HG03139 (cell line): ENCODE results near the gene CLEC16A.

Source experiments
- ATAC-seq: cut with Tn5 transposase; IDR thresholded peaks from one replicate; pipeline ENCODE4 v1.9.1; 2021; ENCODE audit not compliant: unreplicated experiment

The CLEC16A gene

DNA sequence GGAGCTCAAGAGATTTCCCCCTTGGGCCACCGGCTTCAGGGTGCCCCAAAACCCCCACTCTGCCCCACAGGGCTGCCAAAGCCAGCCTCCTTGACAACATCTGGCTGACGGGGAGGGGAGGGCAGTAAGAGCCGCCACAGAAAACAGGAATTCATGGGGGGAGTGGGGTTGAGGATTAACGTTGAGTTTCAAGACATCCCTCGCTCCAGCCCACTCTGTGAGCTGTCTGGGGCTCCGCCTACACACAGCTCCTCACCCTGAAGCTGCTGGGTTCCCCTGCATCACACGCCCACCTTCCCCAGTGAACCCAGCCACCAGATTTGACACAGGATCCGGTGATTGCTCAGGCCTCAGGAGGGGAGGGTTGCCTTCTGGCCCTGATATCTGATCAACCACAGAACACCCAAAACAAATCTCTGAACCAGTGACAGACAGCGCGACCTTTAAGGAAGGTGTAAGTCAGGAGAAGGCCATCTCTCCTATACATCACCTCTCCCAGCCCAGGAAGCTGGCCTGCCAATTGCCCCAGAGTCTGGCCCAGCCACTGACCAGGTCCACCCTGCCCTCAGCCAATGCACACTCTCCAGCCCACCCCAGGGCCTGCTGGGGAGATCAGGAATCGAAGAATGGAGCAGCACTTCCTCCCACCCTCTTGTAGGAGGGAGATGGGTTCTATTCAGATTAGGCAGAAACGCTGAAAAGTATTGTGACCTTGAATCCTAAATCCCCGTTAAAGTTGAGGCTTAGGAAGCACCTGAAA lies 132.1 kb downstream of the CLEC16A start:
- ATAC-seq, result peak; percentile 63

DNA sequence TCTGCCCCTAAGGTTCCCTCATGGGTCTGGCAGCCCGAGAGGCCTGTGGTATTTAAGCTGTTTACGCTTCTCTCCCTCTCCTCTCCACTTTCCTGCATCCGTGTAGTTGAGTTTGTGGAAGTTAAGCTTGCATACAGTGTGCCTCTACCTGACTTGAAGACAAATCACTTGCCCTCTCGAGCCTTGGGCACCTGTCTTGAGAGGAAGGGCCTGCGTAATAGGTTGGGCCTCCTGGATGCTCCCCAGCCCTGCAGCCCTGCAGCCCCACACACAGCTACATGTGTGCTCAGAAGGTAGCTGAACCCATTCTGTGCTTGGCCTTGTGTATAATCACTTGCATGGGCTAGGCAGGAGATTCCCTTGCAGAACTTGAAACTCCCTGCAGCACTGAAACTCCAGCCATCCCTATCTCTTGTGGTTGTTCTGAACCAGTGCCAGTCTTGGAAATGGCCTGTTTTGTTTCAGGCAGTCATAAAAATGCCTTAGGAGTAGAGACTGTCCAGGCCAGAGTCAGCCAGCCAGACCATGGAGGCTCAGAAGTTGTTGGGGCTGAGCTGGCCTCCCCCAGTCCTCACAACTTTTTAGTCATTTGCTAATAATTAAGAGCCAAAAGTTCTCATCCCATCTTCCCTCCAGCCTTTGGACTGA lies 134.6 kb downstream of the CLEC16A start:
- no peak for ATAC-seq

DNA sequence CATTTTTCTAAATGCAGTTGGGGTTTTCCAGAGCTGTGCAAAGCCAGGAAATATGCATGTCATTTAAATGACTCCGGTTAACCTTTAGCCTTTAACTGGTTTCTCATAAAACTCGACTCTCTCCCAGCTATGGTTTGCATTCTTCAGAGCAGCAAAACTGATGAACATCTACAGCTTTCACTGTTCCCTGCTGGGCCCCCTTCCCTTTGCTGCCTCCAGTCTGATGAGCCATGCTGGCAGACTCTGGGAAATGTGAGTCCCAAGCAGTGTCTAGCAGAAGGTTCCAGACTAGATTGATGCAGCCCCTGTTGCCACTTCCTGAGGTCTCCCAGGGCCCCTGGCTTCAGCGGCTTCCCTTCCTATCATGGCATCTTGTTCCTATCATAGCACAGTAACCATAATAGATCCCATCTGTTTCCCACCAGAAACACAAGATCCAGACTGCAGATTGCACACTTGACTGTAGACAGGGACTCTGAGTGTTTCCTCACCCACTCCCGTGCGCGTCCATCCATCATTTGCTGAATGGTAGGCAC lies 135.4 kb downstream of the CLEC16A start:
- ATAC-seq, result no peak

DNA sequence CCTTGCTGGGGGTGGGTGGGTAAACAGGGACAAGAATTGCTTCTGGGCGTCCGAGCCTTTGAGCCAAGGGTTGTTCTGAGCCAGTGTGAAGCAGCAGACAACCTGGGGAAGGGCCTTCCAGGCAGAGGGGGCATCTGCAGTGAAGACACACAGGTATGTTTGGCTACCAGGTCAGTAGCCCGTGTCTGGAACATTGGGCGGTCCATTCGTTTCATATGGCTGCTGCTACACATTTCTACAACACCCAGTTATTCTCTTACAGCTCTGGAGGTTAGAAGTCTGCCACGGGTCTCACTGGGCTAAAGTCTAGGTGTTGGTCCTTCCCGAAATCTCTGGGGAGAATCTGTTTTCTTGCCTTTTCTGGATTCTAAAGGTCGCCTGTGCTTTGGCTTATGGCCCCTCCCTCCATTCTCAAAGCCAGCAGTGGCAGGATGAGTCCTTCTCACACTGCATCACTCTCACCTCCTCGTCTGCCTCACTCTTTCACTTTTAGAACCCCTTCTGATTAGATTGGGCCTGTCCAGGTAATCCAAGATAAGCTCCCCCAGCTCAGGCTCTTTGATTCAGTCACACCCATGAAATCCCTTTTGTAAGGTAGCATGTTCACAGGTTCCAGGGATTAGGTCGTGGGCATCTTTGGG lies 136.1 kb downstream of the CLEC16A start:
- ATAC-seq, result no peak

DNA sequence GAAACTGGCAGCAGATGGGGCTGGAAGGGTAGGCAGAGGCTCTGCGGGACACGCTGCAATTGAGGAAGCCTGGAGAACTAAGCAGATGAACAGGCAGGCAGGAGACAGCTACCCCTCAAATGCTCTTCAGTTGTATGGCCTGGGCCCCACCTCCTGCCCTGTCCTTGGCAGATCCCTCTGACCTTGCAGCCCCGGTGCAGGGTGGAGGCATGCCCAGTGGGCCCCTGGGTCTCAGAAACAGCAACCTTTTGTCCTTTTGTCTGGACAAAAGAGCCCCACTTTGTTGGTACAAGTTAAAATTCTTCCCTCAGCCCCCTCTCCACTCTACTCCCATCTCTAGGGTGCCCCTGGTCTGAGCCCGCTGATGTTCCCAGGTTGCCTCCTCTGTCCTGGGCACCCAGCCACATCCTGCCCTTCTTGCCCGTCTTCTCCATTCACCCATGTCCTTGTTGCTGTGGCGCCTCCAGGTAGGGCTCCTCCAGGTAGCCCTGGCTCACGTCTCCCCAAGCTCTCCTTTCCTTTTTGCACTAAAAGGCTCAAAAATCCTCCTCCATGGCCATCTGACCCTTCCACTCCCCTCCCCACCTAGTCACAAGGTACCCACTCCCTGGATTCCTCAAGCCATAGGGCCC lies 136.8 kb downstream of the CLEC16A start:
- no peak for ATAC-seq

DNA sequence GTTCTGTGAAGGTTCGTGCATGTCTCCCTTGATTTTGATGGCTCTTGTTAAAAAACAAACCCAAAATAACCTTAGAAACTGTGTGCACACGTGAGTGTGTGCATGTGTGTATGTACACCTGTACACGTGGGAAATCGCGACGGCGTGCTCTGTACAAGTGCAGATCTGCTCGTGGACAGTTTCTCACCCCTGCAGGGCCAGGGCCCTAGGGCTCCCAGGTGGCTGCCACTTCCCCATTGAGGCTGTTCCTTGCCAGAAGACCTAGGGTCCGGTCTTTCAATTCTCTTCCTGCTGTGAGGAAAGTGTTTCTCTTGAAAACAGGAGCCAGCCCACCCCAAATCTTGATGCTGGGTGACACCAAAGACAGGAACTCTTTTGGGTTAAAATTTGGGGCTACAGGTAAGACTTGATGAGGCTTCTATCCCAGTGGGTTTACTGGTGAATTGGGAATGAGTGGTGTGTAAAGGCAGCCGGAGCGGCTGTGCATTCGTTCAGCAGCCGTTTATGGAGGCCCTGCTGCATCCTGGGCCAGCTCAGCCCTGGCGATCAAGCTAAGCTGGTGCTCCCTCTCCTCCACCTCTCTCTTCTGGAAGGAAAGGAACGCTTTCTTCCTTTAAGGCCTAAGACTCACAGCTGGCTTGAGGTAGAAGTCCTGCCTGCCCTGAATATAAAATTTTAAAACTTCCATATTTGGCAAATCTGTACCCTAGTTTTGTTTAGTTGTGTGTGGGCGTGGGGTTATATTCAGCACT lies 137.9 kb downstream of the CLEC16A start:
- ATAC-seq, result no peak

DNA sequence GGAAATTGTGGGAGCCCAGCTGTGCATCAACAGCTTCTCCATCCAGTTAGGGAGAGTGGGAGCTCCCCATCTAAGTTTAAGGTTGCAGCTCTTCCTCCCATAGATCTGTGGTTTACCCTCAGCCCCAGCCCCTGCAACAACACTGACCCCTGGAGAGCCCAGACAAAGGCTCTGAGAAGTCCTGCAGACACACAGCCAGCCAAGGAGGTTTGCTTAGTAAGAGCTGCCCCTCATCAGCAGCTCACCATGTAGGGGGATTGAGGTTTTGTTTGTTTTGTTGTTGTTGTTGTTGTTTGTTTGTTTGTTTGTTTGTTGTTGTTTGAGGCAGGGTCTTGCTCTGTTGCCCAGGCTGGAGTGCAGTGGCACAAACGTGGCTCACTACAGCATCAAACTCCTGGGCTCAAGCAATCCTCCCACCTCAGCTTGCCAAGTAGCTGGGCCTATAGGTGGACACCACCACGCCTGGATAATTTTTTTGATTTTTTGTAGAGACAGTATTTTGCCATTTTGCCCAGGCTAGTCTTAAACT lies 138.6 kb downstream of the CLEC16A start:
- ATAC-seq, result no peak

DNA sequence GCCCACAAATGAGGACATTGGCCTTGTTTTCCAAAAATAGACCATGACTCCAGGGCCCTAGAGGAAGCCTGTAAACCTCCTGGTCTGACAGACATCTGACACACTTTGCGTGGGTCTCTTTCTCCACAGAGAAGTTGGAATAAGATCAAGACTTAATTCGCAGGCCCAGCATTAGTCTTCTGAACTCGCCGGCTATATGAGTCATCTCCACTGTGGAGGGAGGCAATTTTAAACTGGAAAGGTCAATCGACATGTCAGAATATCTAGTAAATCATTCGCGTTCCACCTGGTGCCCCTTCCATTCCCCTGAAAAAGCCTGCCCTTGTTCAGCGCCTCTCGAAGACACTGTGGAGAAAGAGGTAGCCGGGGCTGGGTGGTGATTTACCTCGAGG lies 140.1 kb downstream of the CLEC16A start:
- no peak for ATAC-seq

DNA sequence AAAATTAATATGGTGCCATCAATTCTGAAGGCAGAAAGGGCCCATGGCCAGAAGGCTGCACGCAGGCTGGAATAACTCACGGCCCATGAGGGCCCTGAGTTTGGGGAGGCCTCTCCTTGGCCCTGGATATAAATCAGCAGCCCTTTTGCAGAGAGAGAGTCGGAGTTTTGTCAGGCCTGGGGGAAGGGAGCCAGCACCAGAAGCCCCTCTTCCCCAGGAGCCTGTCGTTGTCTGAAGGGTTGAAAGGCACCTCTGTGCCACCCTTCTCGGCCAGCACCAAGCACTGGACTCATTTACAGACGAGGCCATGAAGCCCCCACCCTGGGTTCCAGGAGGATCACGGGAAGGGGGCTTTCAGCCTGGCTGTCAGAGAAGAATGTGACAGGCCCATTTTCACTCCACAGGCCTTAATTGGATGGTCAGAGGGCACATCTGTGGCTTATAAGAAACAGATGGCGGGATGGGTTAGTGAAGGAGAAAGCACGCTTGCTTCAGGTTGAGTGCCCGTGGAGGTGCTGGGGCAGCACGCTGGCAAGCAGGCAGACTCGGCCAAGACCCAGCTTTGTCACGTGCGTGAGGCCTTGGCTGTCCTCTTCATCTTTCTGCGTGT lies 140.6 kb downstream of the CLEC16A start:
- no peak for ATAC-seq

DNA sequence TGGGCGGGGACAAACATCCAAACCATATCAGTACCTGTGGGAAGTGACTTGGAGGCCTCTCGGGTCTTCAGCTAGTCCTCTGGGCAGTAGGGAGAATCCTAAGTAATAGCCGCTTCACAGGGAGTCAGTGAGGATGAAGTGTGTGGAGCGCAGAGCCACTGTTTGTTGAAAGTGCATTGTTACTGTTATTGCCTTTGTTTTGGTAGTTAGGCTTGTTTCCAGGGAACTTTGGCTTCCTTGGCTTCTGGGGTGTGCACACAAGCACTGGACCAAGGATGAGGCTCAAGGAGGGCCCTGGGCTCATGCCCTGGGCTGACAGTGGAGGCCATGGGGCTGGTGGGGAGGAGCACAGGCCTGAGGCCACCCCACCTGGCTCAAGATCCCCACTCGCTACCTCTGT lies 141.6 kb downstream of the CLEC16A start:
- ATAC-seq, result no peak

DNA sequence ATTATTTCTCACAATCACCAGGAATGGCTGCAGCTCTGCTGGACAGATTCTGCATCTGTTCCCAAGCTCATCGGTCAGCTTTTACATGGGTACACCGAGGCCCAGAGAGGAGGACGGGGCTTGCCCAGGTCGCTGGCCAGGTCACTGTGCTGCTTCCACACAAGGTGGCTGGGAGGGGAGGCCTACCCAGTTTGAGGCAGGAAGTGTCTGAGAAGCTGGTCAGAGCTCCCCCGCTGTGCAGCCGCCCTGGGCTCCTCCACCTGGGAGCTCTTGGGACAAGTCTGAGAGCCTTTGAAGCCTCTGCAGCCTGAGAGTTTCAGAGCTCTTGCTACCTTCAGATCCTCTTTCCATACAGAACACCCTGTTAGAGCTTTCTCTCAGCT lies 143.3 kb downstream of the CLEC16A start:
- no peak for ATAC-seq

DNA sequence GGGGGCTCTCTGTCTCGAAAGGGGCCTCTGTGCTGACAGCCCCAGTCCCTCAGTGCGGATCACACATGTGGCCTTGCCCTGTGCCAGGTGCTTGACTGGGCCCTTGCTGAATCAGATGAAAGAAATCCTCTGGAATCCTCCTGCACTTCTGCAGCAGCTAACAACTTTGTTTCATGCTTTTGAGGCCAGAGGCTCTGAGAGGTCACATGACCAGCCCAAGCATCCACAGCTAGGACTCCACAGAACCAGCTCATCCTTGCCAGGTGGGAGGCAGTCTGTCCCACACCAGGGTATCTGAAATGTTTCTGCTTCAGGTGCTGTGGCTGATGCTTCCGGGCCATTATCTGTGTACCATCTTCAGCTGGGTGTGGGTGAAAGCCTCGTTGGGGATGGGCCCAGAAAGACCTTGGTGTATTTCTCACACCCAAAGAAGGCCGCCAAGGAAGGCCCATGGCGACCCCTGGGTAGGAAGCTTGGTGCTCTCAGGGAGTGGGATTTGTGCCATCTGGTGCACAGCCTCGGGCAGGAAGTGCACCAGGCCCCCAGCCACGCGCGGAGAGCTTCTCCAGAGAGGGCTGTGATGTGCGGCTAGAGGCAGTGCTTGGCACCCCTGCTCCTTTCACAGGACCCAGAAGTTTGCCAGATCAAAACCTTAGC lies 143.8 kb downstream of the CLEC16A start:
- ATAC-seq, result no peak

DNA sequence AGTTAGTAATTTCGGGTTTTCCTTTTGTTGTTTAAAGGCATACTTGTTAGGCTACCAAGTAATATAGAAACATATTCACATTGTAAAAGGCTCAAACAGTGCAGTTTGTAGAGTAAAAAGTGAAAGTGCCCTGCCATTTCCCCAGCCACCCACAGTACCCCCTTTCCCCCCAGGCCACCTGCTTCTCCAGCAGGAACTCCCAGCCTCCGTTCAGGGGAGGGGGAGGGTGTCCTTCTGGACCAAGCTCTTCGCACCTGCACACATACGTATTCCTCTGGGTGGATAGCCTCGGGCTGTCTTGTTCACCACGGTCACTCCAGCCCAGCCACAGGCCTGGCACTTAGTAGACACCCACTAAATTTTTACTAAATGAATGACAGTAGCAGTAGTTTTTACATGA lies 144.5 kb downstream of the CLEC16A start:
- no peak for ATAC-seq

DNA sequence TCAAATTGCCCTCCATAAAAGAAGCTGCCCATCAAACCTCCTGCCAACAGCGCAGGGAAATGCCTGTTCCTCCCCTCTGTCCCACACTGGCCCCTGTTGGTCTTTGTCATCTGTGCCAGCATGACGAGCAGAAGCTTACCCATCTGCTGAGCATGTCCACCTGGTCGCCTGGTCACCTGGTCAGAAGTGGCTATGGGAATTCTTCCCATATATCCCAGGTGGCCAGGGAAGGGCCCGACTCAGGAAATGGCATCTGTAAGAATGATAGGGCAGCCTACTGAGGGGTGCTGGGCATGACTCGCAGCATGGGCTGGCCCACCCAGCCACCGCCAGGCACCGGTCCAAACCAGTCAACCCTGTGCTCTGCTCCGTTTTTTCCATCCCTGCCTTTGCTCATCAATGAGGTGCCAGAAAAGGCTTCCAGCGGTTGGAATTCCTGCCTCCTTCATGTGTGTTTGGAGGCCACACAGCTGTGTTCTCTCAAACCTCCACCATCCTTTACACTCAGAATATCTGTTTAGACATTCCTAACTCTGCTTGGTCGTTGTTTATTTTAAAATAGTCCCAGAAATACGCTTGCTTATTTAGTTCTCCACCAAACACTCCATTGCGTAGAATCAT lies 145.2 kb downstream of the CLEC16A start:
- ATAC-seq, result no peak

DNA sequence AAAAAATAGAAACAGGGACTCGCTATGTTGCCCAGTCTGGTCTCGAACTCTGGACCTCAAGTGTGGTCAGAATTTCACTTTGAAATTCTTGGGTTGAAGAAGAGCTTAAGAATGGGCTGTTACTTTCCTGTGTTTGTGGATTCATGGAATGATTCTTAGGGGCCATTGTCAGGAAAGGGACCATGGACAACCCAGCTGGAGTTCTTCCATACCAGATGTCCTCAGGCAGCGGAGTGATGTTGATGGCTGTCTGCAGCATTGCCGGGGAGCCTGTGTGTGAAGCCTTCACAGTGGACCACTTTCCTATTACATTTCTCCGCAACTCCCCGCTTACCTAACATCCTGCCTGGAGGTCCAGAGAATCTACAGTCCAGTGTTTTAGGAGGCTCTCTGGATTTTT lies 145.9 kb downstream of the CLEC16A start:
- no peak for ATAC-seq

DNA sequence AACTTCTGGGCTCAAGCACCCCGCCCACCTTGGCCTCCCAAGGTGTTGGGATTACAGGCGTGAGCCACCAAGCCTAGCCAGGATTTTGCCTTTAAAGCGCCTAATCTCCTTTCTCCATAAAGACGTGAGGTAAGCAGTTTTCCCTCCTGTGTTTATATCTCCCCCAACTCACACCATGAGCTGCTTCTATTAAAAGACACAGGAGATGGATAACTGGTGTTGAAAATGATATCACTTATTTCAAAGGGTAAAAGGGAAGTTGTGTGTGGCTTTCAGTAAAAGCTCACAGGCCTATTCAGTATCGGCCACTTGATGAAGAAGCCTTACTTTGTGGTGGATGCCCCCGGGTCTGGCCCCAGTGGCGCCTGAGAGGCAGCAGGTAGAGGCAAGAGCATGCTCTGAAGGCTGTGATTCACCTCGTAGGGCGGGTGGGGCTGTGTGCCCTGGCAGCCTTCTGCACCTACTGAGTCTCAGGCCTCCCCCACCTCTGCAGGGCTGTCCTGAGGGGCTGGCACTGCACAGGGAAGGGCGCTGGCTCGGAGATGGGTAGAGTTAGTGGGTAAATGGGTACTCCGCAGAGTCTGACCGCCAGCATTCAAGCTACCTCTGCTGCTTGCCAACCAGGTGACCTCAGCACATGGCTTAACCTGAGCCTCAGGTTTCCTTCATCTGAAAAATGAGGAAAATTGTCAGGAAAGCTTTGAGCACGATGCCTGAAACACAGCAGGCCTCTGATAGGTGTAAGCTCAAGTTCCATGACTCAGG lies 146.8 kb downstream of the CLEC16A start:
- no peak for ATAC-seq

DNA sequence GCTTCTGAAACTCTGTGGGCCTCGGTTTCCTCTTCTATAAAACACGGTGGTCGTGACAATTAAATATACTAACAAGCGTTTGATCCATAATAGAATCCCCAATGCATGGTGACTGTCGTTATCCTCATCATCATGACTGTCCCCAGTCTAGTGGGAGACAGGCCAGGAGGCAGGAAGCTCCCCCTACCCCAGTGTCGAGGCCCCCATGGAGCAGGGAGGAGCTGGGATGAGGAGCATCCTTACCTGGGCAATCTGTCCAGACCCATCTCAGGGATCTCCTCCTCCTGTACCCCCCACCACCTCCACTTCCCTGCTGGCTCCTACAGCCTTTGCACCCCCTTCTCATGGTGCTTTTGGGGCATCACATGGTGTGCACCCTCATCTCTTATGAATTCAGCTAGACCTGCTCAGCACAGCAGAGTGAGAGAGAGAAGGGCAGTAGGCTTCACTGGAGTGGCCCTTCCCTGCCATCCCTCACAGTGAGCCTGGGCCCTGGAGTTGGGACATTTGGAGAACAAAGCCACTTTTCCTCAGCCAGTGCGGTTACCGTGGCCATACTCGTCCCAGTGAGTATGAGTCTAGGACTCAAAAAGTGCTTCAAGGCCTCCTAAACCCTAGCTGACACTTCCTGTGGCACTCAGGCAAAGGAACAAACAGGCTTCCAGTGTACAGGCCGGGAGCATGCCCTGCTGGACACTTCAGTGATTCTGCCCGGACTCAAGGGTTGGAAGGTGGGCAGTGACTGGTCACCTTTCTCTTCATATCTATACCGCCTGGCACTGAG lies 148.6 kb downstream of the CLEC16A start:
- no peak for ATAC-seq

DNA sequence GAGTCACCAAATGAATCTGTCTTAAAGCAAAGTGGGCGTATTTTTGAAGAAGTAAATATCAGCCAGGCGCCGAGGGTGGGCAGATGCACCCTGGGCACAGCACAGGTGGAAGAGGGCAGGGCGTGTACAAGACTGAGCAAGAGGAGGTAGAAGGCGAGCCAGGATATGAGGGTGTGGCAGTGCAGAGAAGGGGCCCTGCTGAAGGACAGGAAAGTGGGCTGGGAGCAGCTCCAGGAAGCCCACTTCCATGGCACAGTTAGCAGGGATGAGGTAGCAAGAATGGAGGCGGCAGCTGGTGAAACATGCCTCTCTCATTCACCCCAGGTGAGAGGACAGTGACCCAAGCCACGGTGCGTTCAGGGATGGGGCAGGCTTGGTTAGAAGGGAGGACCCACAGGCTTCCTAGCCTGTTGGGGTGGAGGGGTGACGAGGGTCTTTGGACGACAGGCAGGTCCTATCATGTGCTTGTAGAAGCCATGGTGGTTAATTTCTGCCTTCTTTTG lies 149.3 kb downstream of the CLEC16A start:
- ATAC-seq, result peak; percentile 15
